Measurements from ENCODE around the gene MAPK12. TPM values are rescaled to one million over a fixed set of nuclear protein-coding genes. Genes with fewer than 3 reads are reported as not detected.
A peak's percentile ranks its signal among the peaks of the same experiment; 100 is the strongest.

MAPK12 gene
- total RNA-seq, 2 donors from 2014 or later = 8.4 to 18.0 TPM

GRCh38 chr22:50250555-50251476 lies 10.7 kb downstream of the MAPK12 start, which contains the start of gene HDAC10:
HDAC10 (minus strand) TSS chr22:50251265; CDS start chr22:50251032, 233 bp downstream.
- intact Hi-C loops (cut with DNase I) = no loop called here
- TF ChIP-seq CTCF (IDR thresholded peaks at IDR 0.05) (no peak), POLR2AphosphoS5 (IDR thresholded peaks at IDR 0.05) (no peak), POLR2A (IDR thresholded peaks at IDR 0.05) (no peak)
- Histone ChIP-seq H3K36me3 (no peaks in the 10 kb centered on the region), H3K27me3 (replicated peaks; ENCODE audit: insufficient read depth) (no peaks in the 10 kb centered on the region), H3K27ac (peak within 1 kb of the TSS; percentile 59 to 62), H3K9me3 (no peaks in the 10 kb centered on the region), H3K4me1 (replicated peaks) (peaks cover 15% of the 10 kb centered on the region), H3K4me3 (peak within 1 kb of the TSS; percentile 47)
- 3% methylated on average over 33 of the region's 81 CpGs for WGBS
- DNase-seq (ENCODE audit: low spot score) = peak; percentile 60

- Histone ChIP-seq H3K27ac (peak overlapping the region; percentile 59 to 62), H3K4me3 (peak overlapping the region; percentile 47), H3K27me3 (replicated peaks; ENCODE audit: insufficient read depth) (no peaks in the 10 kb centered on the region), H3K4me1 (replicated peaks) (peaks cover 21% of the 10 kb centered on the region), H3K36me3 (no peaks in the 10 kb centered on the region), H3K9me3 (no peaks in the 10 kb centered on the region)
- intact Hi-C loops (cut with DNase I) = no loop called here
- DNase-seq (ENCODE audit: low spot score) = no peak
- TF ChIP-seq POLR2A (IDR thresholded peaks at IDR 0.05) (no peak), POLR2AphosphoS5 (IDR thresholded peaks at IDR 0.05) (no peak), CTCF (IDR thresholded peaks at IDR 0.05) (no peak)
- WGBS = 66% methylated on average over 11 of the region's 11 CpGs
Measured at GRCh38 chr22:50250249-50250554, 11.3 kb downstream of the MAPK12 start.

- DNase-seq (ENCODE audit: low spot score) = no peak
- H3K4me1 ChIP-seq (replicated peaks) = peaks cover 21% of the 10 kb centered on the region
- peak overlapping the region in 1 of 2 donors; percentile 47 for H3K4me3 ChIP-seq
- no peak for TF ChIP-seq POLR2A (IDR thresholded peaks at IDR 0.05)
- no peak for TF ChIP-seq CTCF (IDR thresholded peaks at IDR 0.05)
- no peak for TF ChIP-seq POLR2AphosphoS5 (IDR thresholded peaks at IDR 0.05)
- H3K27me3 ChIP-seq (replicated peaks; ENCODE audit: insufficient read depth) = no peaks in the 10 kb centered on the region
- H3K9me3 ChIP-seq = no peaks in the 10 kb centered on the region
- H3K36me3 ChIP-seq = no peaks in the 10 kb centered on the region
- 85% methylated on average over 29 of the region's 32 CpGs for WGBS
- no peak overlapping the region for H3K27ac ChIP-seq
- intact Hi-C loops (cut with DNase I) = no loop called here
Measured at GRCh38 chr22:50249341-50250248, 11.9 kb downstream of the MAPK12 start.

GRCh38 chr22:50248196-50249081 lies 13.0 kb downstream of the MAPK12 start:
- Histone ChIP-seq H3K27ac (no peak overlapping the region), H3K4me3 (no peak overlapping the region), H3K4me1 (replicated peaks) (peaks cover 21% of the 10 kb centered on the region), H3K27me3 (replicated peaks; ENCODE audit: insufficient read depth) (no peaks in the 10 kb centered on the region), H3K9me3 (no peaks in the 10 kb centered on the region), H3K36me3 (no peaks in the 10 kb centered on the region)
- no peak for DNase-seq (ENCODE audit: low spot score)
- intact Hi-C loops (cut with DNase I) = no loop called here
- 83% methylated on average over 24 of the region's 29 CpGs for WGBS
- TF ChIP-seq POLR2AphosphoS5 (IDR thresholded peaks at IDR 0.05) = no peak
- TF ChIP-seq POLR2A (IDR thresholded peaks at IDR 0.05) = no peak
- TF ChIP-seq CTCF (IDR thresholded peaks at IDR 0.05) = no peak
